ENCODE data around the gene VAC14. TPM values are rescaled to one million over a fixed set of nuclear protein-coding genes. Genes with fewer than 3 reads are reported as not detected.

The VAC14 gene
- total RNA-seq, 1 experiment from 2014 or later, result 65.5 TPM

DNA sequence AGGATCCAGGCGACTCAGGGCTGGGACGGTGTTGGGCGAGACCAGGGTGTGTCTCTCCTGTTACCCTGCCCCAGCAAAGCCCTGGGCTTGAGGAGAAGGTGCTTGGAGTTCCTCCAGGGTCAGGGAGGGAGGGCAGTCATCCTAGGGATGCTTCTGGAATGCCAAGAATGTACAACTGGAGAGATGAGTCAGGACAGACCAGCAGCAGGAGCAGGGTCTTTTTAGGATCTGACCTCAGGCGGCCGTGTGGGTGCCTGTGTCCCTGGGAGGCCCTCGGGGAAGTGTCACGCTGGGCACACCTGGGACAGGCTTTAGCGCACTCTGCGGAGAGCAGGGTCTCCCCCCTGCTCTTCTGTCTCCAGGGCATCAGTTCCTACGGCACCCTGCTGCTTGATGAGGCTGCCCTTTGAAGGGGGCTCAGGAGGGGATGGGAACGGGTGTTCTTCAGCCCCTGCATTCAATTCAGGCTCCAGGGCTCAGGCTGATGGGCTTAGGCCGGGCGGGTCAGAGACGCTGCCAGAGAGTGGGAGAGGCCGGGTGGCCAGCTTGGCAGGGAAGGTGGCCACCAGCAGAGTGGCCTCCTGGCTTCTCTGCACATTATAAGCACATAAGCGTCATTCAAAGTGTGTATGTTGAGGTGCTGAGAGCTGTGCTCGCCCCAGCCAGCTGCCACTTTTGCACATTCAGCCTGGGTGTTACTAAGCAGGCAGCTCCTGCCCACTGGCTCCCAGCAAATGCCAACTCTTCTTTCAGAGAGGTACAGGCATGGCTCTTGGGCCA lies 106.7 kb downstream of the VAC14 start:
- ChIA-PET CTCF (no interaction called here), POLR2A (ENCODE audit: unreplicated experiment) (no interaction called here)
- H3K79me2 ChIP-seq (ENCODE audit: low read length), result no peaks in the 10 kb centered on the region
- peak; percentile 87 for DNase-seq
- H3F3A ChIP-seq (ENCODE audit: low read length, unreplicated experiment), result no peaks in the 10 kb centered on the region
- H3K9me3 ChIP-seq (ENCODE audit: low read length), result no peaks in the 10 kb centered on the region
- peak; percentile 79 for ATAC-seq
- no peaks in the 10 kb centered on the region for H3K9me2 ChIP-seq (replicated peaks; ENCODE audit: low read length)
- no peak overlapping the region for H2AFZ ChIP-seq (ENCODE audit: low read length)
- H3K27ac ChIP-seq (ENCODE audit: low read length), result peak overlapping the region; percentile 44
- H3K4me1 ChIP-seq (ENCODE audit: insufficient read depth, low read length), result peaks cover 41% of the 10 kb centered on the region
- intact Hi-C loops (cut with micrococcal nuclease), result loop anchor here (2.0 to 10.0 kb wide), 2 partner anchors 53 to 81 kb away; no protein-coding TSS in a partner anchor
- H3K27me3 ChIP-seq (ENCODE audit: low read length), result no peaks in the 10 kb centered on the region
- BruUV-seq (replicated peaks), result no TSS peak
- H3K4me2 ChIP-seq (ENCODE audit: low read length), result peak overlapping the region; percentile 16
- H3K9ac ChIP-seq (ENCODE audit: low read length), result no peak overlapping the region
- no peaks in the 10 kb centered on the region for H3K36me3 ChIP-seq (ENCODE audit: low read depth, low read length)
- TF ChIP-seq EZH2phosphoT487 (IDR thresholded peaks at IDR 0.05; ENCODE audit: borderline replicate concordance, low read length), result no peak
- TF ChIP-seq EZH2 (IDR thresholded peaks at IDR 0.05; ENCODE audit: low read length, unreplicated experiment), result no peak
- TF ChIP-seq, protein P1, sequence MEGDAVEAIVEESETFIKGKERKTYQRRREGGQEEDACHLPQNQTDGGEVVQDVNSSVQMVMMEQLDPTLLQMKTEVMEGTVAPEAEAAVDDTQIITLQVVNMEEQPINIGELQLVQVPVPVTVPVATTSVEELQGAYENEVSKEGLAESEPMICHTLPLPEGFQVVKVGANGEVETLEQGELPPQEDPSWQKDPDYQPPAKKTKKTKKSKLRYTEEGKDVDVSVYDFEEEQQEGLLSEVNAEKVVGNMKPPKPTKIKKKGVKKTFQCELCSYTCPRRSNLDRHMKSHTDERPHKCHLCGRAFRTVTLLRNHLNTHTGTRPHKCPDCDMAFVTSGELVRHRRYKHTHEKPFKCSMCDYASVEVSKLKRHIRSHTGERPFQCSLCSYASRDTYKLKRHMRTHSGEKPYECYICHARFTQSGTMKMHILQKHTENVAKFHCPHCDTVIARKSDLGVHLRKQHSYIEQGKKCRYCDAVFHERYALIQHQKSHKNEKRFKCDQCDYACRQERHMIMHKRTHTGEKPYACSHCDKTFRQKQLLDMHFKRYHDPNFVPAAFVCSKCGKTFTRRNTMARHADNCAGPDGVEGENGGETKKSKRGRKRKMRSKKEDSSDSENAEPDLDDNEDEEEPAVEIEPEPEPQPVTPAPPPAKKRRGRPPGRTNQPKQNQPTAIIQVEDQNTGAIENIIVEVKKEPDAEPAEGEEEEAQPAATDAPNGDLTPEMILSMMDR (conservative IDR thresholded peaks at IDR 0.05; ENCODE audit: low read depth, low read length), result no peak
- no peak overlapping the region for H3K4me3 ChIP-seq (ENCODE audit: low read length)
- H4K20me1 ChIP-seq (ENCODE audit: low read length), result no peaks in the 10 kb centered on the region

DNA sequence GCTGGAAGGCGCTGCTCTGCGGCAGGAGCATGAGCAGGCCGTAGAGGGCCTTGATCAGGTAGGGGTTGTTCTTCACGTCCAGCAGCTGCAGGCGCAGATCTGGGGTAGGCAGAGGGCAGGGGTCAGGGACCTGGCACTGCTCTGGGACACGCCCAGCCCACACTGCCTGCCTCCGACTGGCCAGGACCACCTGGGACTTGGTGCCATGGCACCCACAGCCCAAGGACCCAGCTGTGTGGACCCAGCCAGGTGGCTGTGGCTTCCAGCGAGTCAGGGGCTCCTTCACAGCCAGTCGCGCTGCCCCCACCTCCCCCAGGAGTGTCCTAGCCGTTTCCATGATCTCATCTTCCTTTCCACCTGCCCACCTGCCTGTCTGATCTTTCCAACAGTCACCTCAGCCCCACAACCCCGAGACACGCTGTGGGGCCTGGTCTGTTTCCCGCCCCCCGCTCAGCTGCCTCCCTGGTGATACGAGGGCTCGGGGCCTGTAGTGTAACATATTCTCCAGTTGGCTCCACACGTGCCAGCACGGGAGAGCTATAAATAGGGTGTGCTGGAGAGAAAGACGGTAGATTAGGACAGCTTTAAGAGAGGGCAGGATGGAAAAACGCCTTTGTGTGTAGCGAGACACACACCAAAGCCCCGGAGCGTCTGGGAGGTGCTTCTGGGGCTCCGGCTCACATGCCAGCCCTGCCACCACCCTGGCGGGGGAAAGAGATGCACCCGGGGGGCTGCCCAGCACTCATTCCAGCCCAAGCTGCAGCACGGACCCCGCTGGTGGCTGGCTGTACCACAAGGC lies 107.9 kb downstream of the VAC14 start:
- intact Hi-C loops (cut with micrococcal nuclease), result loop anchor here (10.0 kb wide), 1 partner anchor 82 kb away; no protein-coding TSS in a partner anchor
- POLR2A ChIA-PET (ENCODE audit: unreplicated experiment), result no interaction called here
- CTCF ChIA-PET, result no interaction called here
- Histone ChIP-seq H3K4me1 (ENCODE audit: insufficient read depth, low read length) (peaks cover 41% of the 10 kb centered on the region), H2AFZ (ENCODE audit: low read length) (no peak overlapping the region), H3K9me3 (ENCODE audit: low read length) (no peaks in the 10 kb centered on the region), H3F3A (ENCODE audit: low read length, unreplicated experiment) (no peaks in the 10 kb centered on the region), H3K4me3 (ENCODE audit: low read length) (no peak overlapping the region), H4K20me1 (ENCODE audit: low read length) (no peaks in the 10 kb centered on the region), H3K27ac (ENCODE audit: low read length) (peak overlapping the region; percentile 44; the same call in 1 of the 2 replicates), H3K36me3 (ENCODE audit: low read depth, low read length) (no peaks in the 10 kb centered on the region), H3K79me2 (ENCODE audit: low read length) (no peaks in the 10 kb centered on the region), H3K27me3 (ENCODE audit: low read length) (no peaks in the 10 kb centered on the region), H3K9ac (ENCODE audit: low read length) (no peak overlapping the region), H3K9me2 (replicated peaks; ENCODE audit: low read length) (no peaks in the 10 kb centered on the region), H3K4me2 (ENCODE audit: low read length) (0 out of 2 replicates have a peak overlapping the region, but pooled peaks have one; percentile 16)
- ATAC-seq (no peak), DNase-seq (no peak)
- TF ChIP-seq EZH2 (IDR thresholded peaks at IDR 0.05; ENCODE audit: low read length, unreplicated experiment) (no peak), EZH2phosphoT487 (IDR thresholded peaks at IDR 0.05; ENCODE audit: borderline replicate concordance, low read length) (no peak)
- TF ChIP-seq, protein P1 (conservative IDR thresholded peaks at IDR 0.05; ENCODE audit: low read depth, low read length), result no peak
- no TSS peak for BruUV-seq (replicated peaks)
